Measurements from ENCODE around the gene LARGE1. TPM values are rescaled to one million over a fixed set of nuclear protein-coding genes. Genes with fewer than 3 reads are reported as not detected.
A peak's percentile ranks its signal among the peaks of the same experiment; 100 is the strongest.

The LARGE1 gene
- total and polyA plus RNA-seq, 2 of the 4 experiments (the other 2 are of a cell fraction): 6.2 to 12.4 TPM

GRCh38 chr22:33875316-33875715 is 45.0 kb downstream of the LARGE1 start:
- Histone ChIP-seq H2AK5ac (ENCODE audit: low read depth, low read length) (no peak overlapping the region), H3K36me3 (ENCODE audit: control insufficient read depth, insufficient read depth, low read length) (no peaks in the 10 kb centered on the region), H3K27ac (ENCODE audit: insufficient read depth, low read length) (no peak overlapping the region), H3K14ac (replicated peaks; ENCODE audit: low read depth, low read length) (no peak overlapping the region), H4K5ac (ENCODE audit: low read depth, low read length) (no peak overlapping the region), H4K8ac (ENCODE audit: low read depth in 2 of 2, low read length in 2 of 2) (no peak overlapping the region), H3K9ac (ENCODE audit: low read depth, low read length) (no peak overlapping the region), H2BK15ac (ENCODE audit: low read depth, low read length) (no peak overlapping the region), H3K4me3 (ENCODE audit: insufficient read depth, low read depth, low read length) (no peak overlapping the region), H3K9me3 (ENCODE audit: control insufficient read depth, insufficient read depth, low read length) (no peaks in the 10 kb centered on the region), H2BK5ac (ENCODE audit: low read depth, low read length, poor library complexity, severe bottlenecking) (no peak overlapping the region), H3K4me1 (ENCODE audit: control insufficient read depth, insufficient read depth, low read length) (peaks cover 12% of the 10 kb centered on the region), H3K4ac (ENCODE audit: low read depth, low read length) (no peak overlapping the region), H2BK20ac (ENCODE audit: low read depth, low read length) (no peak overlapping the region), H3K4me2 (ENCODE audit: low read depth, low read length) (no peak overlapping the region), H3K23ac (ENCODE audit: low read depth, low read length) (no peak overlapping the region), H2AK9ac (replicated peaks; ENCODE audit: low read depth, low read length, poor library complexity) (no peak overlapping the region), H3K56ac (ENCODE audit: extremely low read depth, insufficient read depth, low read length) (no peak overlapping the region), H2AFZ (replicated peaks; ENCODE audit: low read length, poor library complexity) (peak overlapping the region; percentile 36), H3K18ac (ENCODE audit: low read depth, low read length) (no peak overlapping the region), H4K91ac (ENCODE audit: insufficient read depth, low read depth, low read length) (no peak overlapping the region), H4K20me1 (ENCODE audit: insufficient read depth, low read length) (no peaks in the 10 kb centered on the region; the same call in 1 of the 2 replicates), H3K27me3 (ENCODE audit: control insufficient read depth, insufficient read depth, low read length) (no peaks in the 10 kb centered on the region), H2BK120ac (ENCODE audit: low read depth, low read length) (no peak overlapping the region), H3K9me1 (ENCODE audit: insufficient read depth, low read length) (peaks cover 10% of the 10 kb centered on the region), H3K79me1 (ENCODE audit: low read depth in 1 of 2, low read length in 2 of 2) (peaks cover 18 to 25% of the 10 kb centered on the region in 2 experiments)
- intact Hi-C loops (cut with micrococcal nuclease): no loop called here
- WGBS, 2 experiments (ENCODE audit: extremely low coverage in 2 of 2, insufficient read length in 1 of 2): 100% methylated on average over 2 of the region's 6 CpGs; no CpG with 5 or more reads in 1 of the 2 experiments
- no TSS peak for BruUV-seq (replicated peaks)
- ChIA-PET CTCF (no interaction called here), POLR2A (ENCODE audit: unreplicated experiment) (no interaction called here)
- in situ Hi-C loops (cut with MboI; ENCODE audit: low sequenced_read_pairs): no loop called here
- dilution Hi-C loops (cut with HindIII; ENCODE audit: low sequenced_read_pairs, unreplicated experiment): no loop called here
- ATAC-seq (ENCODE audit: low read depth) (no peak), DNase-seq (no peak)
- TF ChIP-seq FOS (IDR thresholded peaks at IDR 0.05; ENCODE audit: low read depth, low read length) (no peak), MAZ (IDR thresholded peaks at IDR 0.05; ENCODE audit: borderline replicate concordance, low read depth, low read length) (no peak), CEBPB (IDR thresholded peaks at IDR 0.05; ENCODE audit: low read depth, low read length) (no peak), SMC3 (IDR thresholded peaks at IDR 0.05; ENCODE audit: low read depth, low read length) (no peak), POLR2A (IDR thresholded peaks at IDR 0.05; ENCODE audit: low read depth, low read length) (no peak), CHD1 (IDR thresholded peaks at IDR 0.05; ENCODE audit: low read depth, low read length) (no peak), ELK1 (IDR thresholded peaks at IDR 0.05; ENCODE audit: borderline replicate concordance, low read depth, low read length) (no peak), RFX5 (IDR thresholded peaks at IDR 0.05; ENCODE audit: low read depth, low read length) (no peak), MXI1 (IDR thresholded peaks at IDR 0.05; ENCODE audit: borderline replicate concordance, low read depth, low read length) (no peak), CTCF (conservative IDR thresholded peaks at IDR 0.05; ENCODE audit: low read depth, low read length) (no peak), RAD21 (IDR thresholded peaks at IDR 0.05; ENCODE audit: low read length) (no peak), MAFK (IDR thresholded peaks at IDR 0.05; ENCODE audit: low read depth, low read length) (no peak), BHLHE40 (IDR thresholded peaks at IDR 0.05; ENCODE audit: low read depth, low read length) (no peak), USF2 (IDR thresholded peaks at IDR 0.05; ENCODE audit: low read depth, low read length) (no peak), NFE2L2 (IDR thresholded peaks at IDR 0.05; ENCODE audit: low read depth, low read length) (no peak), RCOR1 (IDR thresholded peaks at IDR 0.05; ENCODE audit: insufficient replicate concordance, low read length) (no peak)

Measured in IMR-90 (cell line).